ENCODE data around the gene MGMT.

Gene MGMT

GRCh38 chr10:129784891-129785290 is 317.9 kb downstream of the MGMT start:
- ChIA-PET POLR2A (no interaction called here), CTCF (no interaction called here)
- no peak for DNase-seq (ENCODE audit: extremely low spot score)
- no peak for TF ChIP-seq CTCF (IDR thresholded peaks at IDR 0.05; ENCODE audit: control extremely low read depth, extremely low read depth, low read depth, missing control alignments)

- no peak for DNase-seq (ENCODE audit: extremely low spot score)
- CTCF ChIA-PET, result no interaction called here
- POLR2A ChIA-PET, result no interaction called here
These were observed 318.5 kb downstream of the MGMT start for GRCh38 chr10:129785536-129785981.

GRCh38 chr10:129786216-129786615 is 319.2 kb downstream of the MGMT start:
- CTCF ChIA-PET, result no interaction called here
- POLR2A ChIA-PET, result no interaction called here
- DNase-seq (ENCODE audit: extremely low spot score), result no peak
- no peak for TF ChIP-seq CTCF (IDR thresholded peaks at IDR 0.05; ENCODE audit: control extremely low read depth, extremely low read depth, low read depth, missing control alignments)

More at GRCh38 chr10:129785536-129785981, 318.5 kb downstream of the MGMT start:
- no peak for TF ChIP-seq CTCF (IDR thresholded peaks at IDR 0.05; ENCODE audit: control extremely low read depth, extremely low read depth, low read depth, missing control alignments)

GRCh38 chr10:129787557-129787956 is 320.5 kb downstream of the MGMT start:
- CTCF ChIA-PET, result interaction anchor here (1.1 kb wide), 1 partner anchor 12 kb away, joined by 3 read pairs; no protein-coding TSS in a partner anchor
- TF ChIP-seq CTCF (IDR thresholded peaks at IDR 0.05; ENCODE audit: control extremely low read depth, extremely low read depth, low read depth, missing control alignments), result no peak
- POLR2A ChIA-PET, result no interaction called here
- no peak for DNase-seq (ENCODE audit: extremely low spot score)

GRCh38 chr10:129788215-129788614 is 321.2 kb downstream of the MGMT start:
- POLR2A ChIA-PET, result no interaction called here
- TF ChIP-seq CTCF (IDR thresholded peaks at IDR 0.05; ENCODE audit: control extremely low read depth, extremely low read depth, low read depth, missing control alignments), result no peak
- DNase-seq (ENCODE audit: extremely low spot score), result no peak
- CTCF ChIA-PET, result interaction anchor here (1.1 kb wide), 1 partner anchor 11 kb away, joined by 3 read pairs; no protein-coding TSS in a partner anchor

- TF ChIP-seq CTCF (IDR thresholded peaks at IDR 0.05; ENCODE audit: control extremely low read depth, extremely low read depth, low read depth, missing control alignments), result no peak
- no peak for DNase-seq (ENCODE audit: extremely low spot score)
- ChIA-PET CTCF (interaction anchor here (1.0 to 1.5 kb wide), 2 partner anchors 9 to 10 kb away, joined by 3 read pairs; no protein-coding TSS in a partner anchor), POLR2A (no interaction called here)
These were observed 323.8 kb downstream of the MGMT start for GRCh38 chr10:129790715-129791446.

Measured in GM10248 (cell line).